ENCODE results near the gene RUNDC1. TPM values are rescaled to one million over a fixed set of nuclear protein-coding genes. Genes with fewer than 3 reads are reported as not detected.
A peak's percentile ranks its signal among the peaks of the same experiment; 100 is the strongest.

RUNDC1 gene
- total RNA-seq, 1 donor from 2014 or later: 6.2 TPM

DNA sequence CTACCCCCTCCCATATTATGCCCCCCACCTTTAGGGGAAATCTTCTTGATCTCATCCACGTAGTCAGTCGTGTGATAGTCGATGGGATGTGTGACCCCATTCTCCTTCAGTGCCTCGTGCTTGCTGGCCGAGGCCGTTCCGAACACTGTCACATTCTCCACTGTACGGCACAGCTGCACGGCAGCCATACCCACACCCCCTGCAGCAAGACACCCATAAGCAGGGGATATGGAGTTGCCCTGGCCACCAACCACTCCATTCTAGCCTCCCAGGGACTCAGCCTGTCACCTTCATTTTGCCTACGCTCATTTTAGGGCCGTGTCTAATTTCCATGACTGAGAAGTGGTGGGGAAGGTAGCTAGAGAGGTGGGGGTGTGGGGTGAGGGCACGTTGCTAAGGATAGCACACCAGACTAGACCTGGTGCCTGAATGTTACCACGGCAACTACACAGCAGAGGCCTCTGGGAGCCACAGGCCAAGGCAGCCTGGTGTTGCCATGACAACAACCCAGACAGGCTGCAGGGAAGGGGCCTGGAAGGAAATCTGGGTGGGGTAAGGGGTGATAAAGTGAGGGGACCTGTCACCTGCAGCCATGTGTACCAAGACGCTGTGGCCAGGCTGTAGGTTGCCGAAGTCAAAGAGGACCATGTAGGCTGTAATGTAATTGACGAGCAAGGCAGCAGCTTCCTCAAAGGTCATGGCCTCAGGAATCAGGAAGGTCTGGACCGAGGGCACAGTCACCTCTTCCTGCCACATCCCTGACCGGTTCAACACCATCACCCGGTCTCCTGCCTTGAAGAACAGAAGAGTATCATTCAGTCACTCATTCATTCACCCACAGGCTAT lies 37.9 kb downstream of the RUNDC1 start:
- DNase-seq (ENCODE audit: low read depth in 2 of 2): peak in 1 of 2 donors; percentile 32

DNA sequence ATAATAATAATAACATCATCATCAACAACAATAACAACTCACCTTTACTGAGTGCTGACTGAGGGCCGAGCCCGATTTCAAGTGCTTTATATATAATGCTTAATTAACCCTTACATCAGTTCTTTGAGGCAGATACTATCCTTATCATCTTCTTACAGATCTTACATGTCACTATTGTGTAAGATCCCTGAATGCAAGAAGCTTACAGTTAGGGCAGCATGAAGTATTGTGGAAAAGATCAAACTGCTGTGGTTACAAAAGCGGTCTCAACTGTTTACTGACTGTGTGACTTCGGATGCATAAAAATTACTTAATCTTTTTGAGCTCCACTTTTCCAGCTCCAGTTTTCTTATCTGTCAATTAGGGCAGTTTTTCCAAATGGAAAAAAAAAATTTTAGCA lies 38.6 kb downstream of the RUNDC1 start:
- no peak for DNase-seq (ENCODE audit: low read depth in 2 of 2)

GRCh38 chr17:43019418-43019817 lies 39.1 kb downstream of the RUNDC1 start:
- no peak for DNase-seq (ENCODE audit: low read depth in 2 of 2)

GRCh38 chr17:43020030-43020621 lies 39.8 kb downstream of the RUNDC1 start:
- peak in 1 of 2 donors; percentile 66 for DNase-seq (ENCODE audit: low read depth in 2 of 2)

GRCh38 chr17:43020789-43021740 lies 40.7 kb downstream of the RUNDC1 start:
- DNase-seq (ENCODE audit: low read depth in 2 of 2): peak; percentile 32 to 69

- DNase-seq (ENCODE audit: low read depth in 2 of 2): peak; percentile 43 to 80
These were observed 41.6 kb downstream of the RUNDC1 start, which contains the start of gene VAT1 for GRCh38 chr17:43021741-43022512. VAT1 (minus strand) TSS chr17:43022385; CDS start chr17:43022322, 63 bp downstream.

GRCh38 chr17:43024407-43025289 lies 44.3 kb downstream of the RUNDC1 start, which contains the start of gene RND2:
RND2 (plus strand) TSS chr17:43025231; CDS start chr17:43025348, 117 bp downstream.
- peak; percentile 91 to 95 for DNase-seq (ENCODE audit: low read depth in 2 of 2)

- DNase-seq (ENCODE audit: low read depth in 2 of 2): no peak
These were observed 44.9 kb downstream of the RUNDC1 start for GRCh38 chr17:43025290-43025657.

DNA sequence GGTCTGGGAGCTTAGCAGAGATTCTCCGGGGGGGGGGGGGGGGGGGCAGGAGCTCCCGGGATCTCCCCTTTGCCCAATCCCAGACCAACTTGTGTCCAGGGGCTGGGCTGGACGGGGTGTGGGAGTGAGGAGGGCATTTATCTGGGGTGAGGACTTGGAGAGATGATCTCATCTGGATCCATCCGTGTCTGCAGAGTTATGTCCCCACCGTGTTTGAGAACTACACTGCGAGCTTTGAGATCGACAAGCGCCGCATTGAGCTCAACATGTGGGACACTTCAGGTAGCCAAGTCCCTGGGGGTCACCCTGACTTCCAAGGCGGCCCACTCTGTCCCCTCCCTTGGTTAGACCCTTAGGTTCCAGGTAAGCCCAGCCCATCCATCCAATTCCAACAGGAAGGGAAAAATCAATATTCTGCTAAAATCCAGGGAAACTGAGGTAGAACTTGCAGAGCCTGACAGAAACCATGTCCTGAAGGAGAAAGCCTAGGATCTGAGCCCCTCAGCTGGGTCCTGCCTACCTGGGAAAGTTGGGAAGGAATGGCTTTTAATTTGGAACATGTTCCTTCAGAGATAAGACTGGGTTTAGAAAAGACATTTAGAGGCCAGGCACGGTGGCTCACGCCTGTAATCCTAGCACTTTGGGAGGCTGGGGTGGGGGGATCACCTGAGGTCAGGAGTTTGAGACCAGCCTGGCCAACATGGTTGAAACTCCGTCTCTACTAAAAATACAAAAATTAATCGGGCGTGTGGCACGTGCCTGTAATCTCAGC lies 45.6 kb downstream of the RUNDC1 start:
- DNase-seq (ENCODE audit: low read depth in 2 of 2): no peak

- no peak for DNase-seq (ENCODE audit: low read depth in 2 of 2)
These were observed 46.2 kb downstream of the RUNDC1 start for GRCh38 chr17:43026595-43026994.

- no peak for DNase-seq (ENCODE audit: low read depth in 2 of 2)
These were observed 47.0 kb downstream of the RUNDC1 start for GRCh38 chr17:43027091-43028032.

- DNase-seq (ENCODE audit: low read depth in 2 of 2): no peak
These were observed 48.0 kb downstream of the RUNDC1 start for GRCh38 chr17:43028221-43028861.

- DNase-seq (ENCODE audit: low read depth in 2 of 2): no peak
These were observed 49.9 kb downstream of the RUNDC1 start for GRCh38 chr17:43030137-43030767.

GRCh38 chr17:43031666-43032065 lies 51.3 kb downstream of the RUNDC1 start:
- no peak for DNase-seq (ENCODE audit: low read depth in 2 of 2)

DNA sequence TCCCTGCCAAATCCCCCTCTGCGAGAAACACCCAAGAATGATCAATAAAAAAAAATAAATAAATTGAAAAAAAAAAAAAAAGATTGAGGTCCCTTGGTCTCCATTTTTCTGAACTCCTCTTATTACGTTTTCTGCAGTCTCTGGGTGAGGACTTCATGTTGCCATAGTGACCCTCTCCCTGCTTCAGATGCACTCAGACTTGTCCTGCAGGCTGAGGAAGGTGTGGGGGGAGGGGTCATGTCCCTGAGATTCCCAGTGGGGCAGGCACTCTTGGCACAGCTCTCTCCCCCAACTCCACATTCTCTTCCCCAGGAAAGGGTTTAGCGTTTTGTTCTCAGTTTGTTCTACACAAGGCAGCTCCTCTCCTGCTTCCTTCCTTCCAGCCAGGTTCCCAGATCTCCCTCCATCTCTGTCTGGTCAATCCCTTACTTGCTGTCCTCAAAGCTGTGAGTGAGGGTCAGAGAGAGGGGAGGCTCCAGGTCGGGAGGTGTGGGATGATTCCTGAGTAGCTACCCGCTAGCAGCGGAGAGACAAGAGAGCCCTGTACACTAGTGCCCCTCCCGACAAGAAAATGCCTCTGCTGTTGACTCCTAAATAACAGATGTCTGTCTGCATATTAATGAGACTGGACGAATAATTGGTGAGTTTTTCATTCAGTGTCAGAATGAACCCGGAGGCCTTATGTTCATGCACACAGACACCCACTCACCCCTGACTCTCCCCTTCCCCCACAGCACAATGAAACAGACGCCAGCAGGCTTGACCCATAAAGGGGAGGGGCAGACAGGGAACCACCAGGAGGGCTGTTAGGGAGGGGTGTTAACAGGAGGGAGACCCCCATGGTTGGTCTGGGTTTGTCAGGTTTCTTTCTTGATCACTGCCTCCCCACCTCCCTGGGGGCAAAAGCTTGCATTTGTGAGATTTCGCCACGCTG lies 53.9 kb downstream of the RUNDC1 start:
- no peak for DNase-seq (ENCODE audit: low read depth in 2 of 2)

DNA sequence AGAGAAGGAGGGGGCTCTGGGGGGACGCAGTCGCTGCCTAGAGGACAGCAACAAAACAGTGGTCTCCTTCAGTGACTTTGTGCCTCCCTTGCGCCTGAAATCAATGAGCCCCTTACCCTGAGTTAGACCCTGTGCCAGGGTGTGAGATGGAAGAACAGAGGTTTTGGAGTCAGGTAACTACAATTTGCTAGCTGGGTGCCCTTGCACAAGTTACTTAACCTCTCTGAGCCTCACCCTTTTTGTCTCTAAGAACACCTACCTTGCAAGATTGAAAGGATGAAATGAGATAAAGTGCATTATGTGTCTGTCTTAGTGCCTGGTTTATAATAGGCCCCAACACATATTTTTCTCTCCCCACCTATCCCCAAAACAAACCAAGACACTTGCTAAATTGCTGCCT lies 54.5 kb downstream of the RUNDC1 start:
- DNase-seq (ENCODE audit: low read depth in 2 of 2): no peak
